Hematopoietic multipotent progenitor cell treated with erythropoietin and hydrocortisone succinate and interleukin-3 and kit ligand, for 15 days (in vitro differentiated cells): ENCODE measurements around the gene DSE.
"Not testable (repeated sequence)": the region's sequence is repeated elsewhere in the genome, so short reads cannot be mapped to it uniquely, and the experiment has no call there.

ENCODE experiments used
- DNase-seq: peaks from one replicate; pipeline ENCODE4 v3.0.0-alpha.2; 2015; ENCODE audit warnings: low spot score

DSE gene

DNA sequence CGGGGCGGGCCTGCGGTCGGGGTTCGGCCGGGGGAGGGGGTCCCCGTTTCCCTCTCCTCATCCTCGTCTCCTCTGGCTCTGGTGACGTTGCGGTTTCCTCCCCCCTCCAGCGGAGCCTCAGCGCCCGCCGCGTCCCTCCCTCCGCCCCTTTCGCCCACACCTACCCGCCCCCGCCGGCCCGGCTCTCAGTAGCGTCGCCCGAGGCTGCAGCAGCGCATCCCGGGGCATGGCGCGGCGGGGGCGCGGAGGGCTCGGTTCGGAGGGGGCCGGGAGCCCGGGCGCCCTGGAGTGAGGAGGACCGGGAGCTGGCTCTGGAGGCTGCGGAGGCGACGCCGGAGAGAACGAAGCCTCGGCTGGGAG is at the start of gene DSE:
Gene DSE (plus strand): TSS at position 188 of the 360 bp plus-strand sequence. CDS start 28,304 bp downstream, outside the sequence.
- no peak for DNase-seq

DNA sequence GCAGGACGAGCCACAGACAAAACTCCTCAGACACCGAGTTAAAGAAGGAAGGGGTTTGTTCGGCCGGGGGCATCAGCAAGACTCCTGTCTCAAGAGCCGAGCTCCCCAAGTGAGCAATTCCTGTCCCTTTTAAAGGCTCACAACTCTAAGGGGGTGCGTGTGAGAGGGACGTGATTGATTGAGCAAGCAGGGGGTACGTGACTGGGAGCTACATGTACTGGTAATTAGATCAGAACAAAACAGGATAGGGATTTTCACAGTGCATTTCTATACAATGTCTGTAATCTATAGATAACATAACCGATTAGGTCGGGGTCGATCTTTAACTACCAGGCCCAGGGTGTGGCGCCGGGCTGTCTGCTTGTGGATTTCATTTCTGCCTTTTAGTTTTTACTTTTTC is 48.8 kb upstream of the DSE start:
- DNase-seq: not testable (repeated sequence)

DNA sequence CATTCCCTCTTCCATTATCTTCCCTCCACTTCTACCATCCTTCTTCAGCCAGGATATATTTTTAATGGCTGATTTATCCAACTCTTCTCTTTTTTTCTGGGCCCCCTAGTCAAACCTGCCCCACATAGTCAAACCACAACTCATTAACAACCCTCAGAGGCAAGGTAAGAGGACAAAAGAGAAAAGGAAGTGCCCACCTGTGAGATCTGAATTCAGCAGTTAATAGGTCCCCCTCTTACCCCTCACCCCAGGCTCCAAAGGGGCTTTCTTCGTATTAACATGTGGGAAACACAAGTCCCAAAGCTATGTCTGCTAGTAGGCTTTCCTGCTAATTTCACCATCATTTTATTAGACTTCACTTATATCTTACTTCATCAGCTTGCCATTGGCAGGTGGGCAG is 46.9 kb upstream of the DSE start:
- DNase-seq: no peak

- DNase-seq: not testable (repeated sequence)
These were observed 45.1 kb upstream of the DSE start for GRCh38 chr6:116325634-116326132.

- DNase-seq: no peak
These were observed 44.5 kb upstream of the DSE start for GRCh38 chr6:116326181-116326671.

- DNase-seq: no peak
These were observed 43.8 kb upstream of the DSE start for GRCh38 chr6:116326996-116327395.

DNA sequence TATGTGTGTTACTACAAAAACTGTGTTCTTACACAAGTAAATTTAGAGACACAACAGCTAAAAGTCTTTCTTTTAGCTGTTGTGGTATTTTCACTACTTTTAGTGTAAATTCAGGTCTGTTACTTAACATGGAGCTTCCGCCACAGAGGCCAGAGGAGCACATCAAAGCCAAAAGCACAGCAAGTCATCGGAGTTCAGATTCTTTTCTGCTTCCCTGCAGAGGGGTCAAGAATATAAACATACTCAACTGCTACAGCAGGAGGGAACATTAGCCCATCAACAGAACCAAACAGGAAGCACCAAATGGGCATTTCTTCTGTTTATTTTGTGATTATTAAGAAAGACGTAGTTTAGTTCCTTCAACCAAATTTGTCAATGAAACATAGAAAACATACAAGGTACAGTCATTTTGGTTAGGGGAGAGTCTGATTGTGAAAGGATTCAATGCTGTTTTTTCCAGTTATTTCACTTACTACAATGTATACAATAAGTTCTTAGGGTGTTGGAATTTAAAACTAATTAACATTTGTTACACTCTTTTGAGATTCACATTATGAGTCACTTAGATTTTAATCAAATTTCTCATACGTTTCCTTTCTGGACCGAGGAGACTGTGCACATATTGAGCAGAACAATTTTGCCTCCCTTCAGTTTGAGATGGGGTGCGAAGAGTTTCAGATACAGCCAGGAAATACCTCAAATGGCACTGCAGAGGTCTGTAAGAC is 42.8 kb upstream of the DSE start:
- no peak for DNase-seq

GRCh38 chr6:116328528-116328903 is 42.2 kb upstream of the DSE start:
- DNase-seq: no peak

DNA sequence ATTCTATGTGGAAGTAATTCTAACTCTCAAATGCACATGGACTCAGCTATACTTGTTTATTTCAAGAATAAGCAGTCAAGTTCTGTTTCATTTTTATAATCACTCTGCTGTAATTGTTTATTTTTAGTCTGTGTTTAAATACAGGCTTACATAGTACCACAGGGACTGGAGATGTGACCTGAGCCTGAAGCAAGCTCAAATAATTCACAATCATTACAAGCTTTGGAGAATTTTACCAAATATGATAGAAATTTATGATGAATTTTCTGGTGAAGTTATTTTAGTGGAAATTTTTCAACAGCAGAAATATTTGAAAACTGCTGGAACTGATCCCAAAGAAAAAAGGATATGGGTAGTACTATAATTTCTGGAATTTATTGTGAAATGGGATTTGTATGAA is 41.6 kb upstream of the DSE start:
- no peak for DNase-seq

DNA sequence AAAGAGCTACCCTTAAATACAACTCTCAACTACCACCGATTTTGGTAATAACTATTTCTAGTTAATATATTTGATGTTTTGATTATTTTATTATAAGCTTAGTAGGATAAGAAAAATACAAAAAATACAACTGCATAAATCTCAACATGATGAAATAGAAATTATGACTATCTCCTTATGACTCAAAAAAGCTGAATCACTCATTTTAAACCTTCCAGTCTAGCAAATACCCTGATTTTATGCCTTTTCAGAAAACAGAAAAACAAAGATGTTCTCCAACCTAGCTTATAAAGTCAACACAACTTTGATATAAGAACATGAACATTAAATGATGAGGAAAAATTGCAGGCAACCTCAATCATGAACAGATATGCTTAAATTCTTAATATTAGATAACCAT is 40.2 kb upstream of the DSE start:
- no peak for DNase-seq

- DNase-seq: no peak
These were observed 38.7 kb upstream of the DSE start for GRCh38 chr6:116332096-116332495.

- DNase-seq: not testable (repeated sequence)
These were observed 35.9 kb upstream of the DSE start for GRCh38 chr6:116334638-116335409.

DNA sequence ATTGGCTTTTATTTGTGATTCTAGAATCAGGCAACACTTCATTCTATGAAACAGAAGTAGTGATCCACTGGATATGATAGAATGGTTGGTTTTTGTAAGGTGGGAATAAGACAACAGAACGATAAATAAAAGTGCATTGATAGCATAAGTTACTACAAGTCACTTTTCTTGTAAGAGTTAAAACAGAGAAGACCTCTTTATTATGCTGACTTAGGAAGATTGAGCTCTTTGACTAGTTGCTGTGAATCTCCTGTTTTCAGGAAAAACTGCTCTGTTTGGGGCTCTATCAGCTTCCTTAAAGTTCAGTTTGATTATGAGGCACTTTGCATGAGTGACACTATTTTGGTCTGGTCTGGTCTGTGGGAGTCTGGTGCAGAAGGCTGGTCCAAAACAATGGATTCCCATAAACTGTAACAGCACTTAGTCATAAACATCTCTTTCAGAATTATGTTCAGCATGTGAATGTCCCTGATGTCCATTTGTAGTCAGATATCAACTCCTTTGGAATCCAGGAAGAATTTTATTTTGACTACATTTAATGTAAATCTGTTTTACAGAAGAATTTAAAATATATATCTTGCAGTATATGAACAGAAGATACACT is 35.0 kb upstream of the DSE start:
- no peak for DNase-seq

GRCh38 chr6:116338943-116339342 is 31.8 kb upstream of the DSE start:
- DNase-seq: no peak

DNA sequence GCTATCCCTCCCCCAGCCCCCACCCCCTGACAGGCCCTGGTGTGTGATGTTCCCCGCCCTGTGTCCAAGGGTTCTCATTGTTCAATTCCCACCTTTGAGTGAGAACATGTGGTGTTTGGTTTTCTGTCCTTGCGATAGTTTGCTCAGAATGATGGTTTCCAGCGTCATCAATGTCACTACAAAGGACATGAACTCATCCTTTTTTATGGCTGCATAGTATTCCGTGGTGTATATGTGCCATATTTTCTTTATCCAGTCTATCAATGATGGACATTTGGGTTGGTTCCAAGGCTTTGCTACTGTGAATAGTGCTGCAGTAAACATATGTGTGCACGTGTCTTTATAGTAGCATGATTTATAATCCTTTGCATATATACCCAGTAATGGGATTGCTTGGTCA is 30.1 kb upstream of the DSE start:
- DNase-seq: not testable (repeated sequence)

GRCh38 chr6:116349216-116349615 is 21.5 kb upstream of the DSE start:
- DNase-seq: no peak

- no peak for DNase-seq
These were observed 19.6 kb upstream of the DSE start for GRCh38 chr6:116351101-116351500.

- no peak for DNase-seq
These were observed 18.0 kb upstream of the DSE start for GRCh38 chr6:116352515-116353471.

GRCh38 chr6:116354236-116354635 is 16.5 kb upstream of the DSE start:
- no peak for DNase-seq

- DNase-seq: no peak
These were observed 15.0 kb upstream of the DSE start for GRCh38 chr6:116355796-116356195.

DNA sequence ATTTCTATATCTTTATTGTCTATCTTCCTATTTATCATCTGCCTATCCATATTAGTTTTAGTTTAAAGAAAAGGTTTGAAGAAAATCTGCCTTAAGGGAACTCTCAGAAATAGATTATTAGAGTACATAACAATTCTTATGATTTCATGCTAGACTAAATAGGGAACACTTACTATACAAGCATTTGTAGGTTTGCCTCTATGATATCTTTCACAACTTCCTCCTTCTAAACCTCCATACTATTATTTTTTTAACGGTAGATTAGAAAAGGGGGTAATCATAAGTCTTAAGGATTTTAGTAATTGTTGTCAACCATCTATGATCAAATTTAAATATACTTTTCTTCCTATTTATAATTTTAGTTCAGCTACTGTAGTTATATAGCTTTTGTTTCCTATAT is 11.6 kb upstream of the DSE start:
- DNase-seq: no peak

DNA sequence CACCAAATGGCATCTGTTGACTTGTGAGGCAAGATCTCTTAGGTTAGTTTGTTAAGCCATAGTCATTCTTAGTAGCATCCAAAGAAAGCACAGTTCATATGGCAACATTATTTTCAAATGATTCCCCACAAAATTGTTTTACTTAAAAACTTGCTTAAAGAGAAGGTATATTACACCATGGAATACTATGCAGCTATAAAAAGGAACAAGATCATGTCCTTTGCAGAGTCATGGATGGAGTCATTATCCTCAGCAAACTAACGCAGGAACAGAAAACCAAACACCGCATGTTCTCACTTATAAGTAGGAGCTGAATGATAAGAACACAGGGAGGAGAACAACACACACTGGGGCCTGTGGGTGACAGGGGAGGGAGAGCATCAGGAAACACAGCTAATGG is 10.9 kb upstream of the DSE start:
- no peak for DNase-seq
